ENCODE data around the gene ZNF513.
"Not testable (repeated sequence)": the region's sequence is repeated elsewhere in the genome, so short reads cannot be mapped to it uniquely, and the experiment has no call there.

Gene ZNF513

DNA sequence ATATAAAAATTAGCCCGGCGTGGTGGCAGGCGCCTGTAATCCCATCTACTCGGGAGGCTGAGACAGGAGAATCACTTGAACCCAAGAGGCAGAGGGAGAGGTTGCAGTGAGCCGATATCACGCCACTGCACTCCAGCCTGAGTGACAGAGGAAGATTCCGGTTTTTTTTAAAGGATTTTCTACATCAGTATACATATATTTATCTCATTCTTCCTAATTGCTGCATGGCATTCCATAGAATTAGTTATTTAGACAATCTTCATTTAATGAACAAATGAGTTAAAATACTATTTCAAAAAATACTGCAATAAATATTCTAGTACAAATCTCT lies 26.0 kb downstream of the ZNF513 start:
- DNase-seq: no peak

DNA sequence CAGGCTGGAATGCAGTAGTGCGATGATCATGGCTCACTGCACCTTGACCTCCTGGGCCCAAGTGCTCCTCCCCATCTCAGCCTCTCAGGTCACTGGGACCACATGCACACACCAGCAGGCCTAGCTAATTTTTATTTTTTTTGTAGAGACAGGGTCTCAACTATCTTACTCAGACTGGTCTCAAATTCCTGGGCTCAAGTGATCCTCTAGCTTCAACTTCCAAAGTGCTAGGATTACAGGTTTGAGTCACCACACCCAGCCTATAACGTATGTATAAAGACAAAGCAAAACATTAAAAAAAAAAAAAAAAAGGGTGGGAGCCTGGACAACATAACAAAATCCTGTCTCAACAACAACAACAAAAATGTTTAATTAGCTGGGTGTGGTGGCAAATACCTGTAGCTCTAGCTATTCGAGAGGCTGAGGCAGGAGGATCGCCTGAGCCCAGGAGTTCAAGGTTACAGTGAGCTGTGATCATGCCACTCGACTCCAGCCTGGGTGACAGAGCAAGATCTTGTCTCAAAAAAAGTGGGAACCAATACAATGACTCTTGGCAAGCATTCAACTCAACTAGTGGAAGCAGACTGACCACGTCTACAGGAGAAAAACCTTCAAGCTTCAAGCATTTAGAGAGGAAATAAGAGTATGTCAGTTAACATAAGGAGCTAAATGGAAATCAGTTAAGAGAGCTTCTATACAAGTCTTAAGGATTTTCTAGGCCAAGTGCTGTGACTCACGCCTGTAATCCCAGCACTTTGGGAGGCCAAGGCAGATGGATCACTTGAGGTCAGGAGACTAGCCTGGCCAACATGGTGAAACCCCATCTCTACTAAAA lies 26.6 kb downstream of the ZNF513 start:
- no peak for DNase-seq

DNA sequence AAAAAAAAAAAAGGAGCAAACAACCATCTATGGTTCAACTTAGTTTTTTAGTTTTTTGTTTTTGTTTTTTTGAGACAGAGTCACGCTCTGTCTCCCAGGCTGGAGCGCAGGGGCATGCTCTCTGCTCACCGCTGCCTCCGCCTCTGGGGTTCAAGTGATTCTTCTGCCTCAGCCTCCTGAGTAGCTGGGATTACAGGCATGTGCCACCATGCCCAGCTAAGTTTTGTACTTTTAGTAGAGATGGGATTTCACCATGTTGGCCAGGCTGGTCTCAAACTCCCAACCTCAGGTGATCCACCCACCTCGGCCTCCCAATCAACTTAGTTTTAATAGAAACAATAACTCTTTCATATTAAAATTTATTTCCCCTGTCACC lies 27.2 kb downstream of the ZNF513 start:
- DNase-seq: not testable (repeated sequence)

GRCh38 chr2:27351802-27352598 lies 28.5 kb downstream of the ZNF513 start:
- DNase-seq: no peak

- no peak for DNase-seq
Measured at GRCh38 chr2:27350106-27350693, 30.3 kb downstream of the ZNF513 start.

- no peak for DNase-seq
Measured at GRCh38 chr2:27347641-27348040, 32.9 kb downstream of the ZNF513 start.

DNA sequence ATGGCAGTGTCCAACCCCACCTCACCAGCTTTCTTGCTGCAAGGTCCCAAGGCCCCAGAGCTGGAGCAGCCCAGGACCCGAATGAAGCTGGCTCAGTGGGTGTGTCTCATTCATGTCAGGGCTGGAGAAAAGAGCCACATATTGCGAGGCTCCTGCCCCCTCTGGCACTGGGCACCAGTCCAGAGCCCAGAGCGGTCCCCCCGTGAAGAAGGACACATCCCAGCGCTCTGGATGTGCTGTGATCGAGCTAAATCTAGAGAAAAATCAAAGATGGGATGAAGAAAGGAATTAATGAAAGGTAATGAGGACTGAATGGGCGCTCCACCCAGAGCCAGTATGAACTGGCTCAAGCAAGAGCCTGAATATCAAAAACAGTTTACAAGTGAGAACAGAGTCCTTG lies 44.4 kb downstream of the ZNF513 start:
- no peak for DNase-seq

GRCh38 chr2:27335311-27335710 lies 45.2 kb downstream of the ZNF513 start:
- DNase-seq: no peak
